ENCODE data around the gene RNF146. TPM values are rescaled to one million over a fixed set of nuclear protein-coding genes. Genes with fewer than 3 reads are reported as not detected.
A peak's percentile ranks its signal among the peaks of the same experiment; 100 is the strongest.
"Not testable (repeated sequence)": the region's sequence is repeated elsewhere in the genome, so short reads cannot be mapped to it uniquely, and the experiment has no call there.

RNF146 gene
- total RNA-seq = 100 to 1,000 TPM in 2 of 4 donors, 10 to 100 TPM in 2; 68.5 to 138 (median 94.6) TPM

GRCh38 chr6:127266178-127266891 is at the start of gene RNF146:
RNF146 (plus strand) TSS chr6:127266864; CDS start chr6:127280339, 13,475 bp downstream.
- intact Hi-C loops (cut with DNase I) = no loop called here
- WGBS, 2 donors = 0 to 2% methylated on average over 32 to 37 of the region's 40 CpGs
- DNase-seq = peak; percentile 81 to 83
- Histone ChIP-seq H3K9me3 (no peaks in the 10 kb centered on the region), H3K36me3 (no peaks in the 10 kb centered on the region), H3K4me1 (peaks cover 5 to 15% of the 10 kb centered on the region in 2 donors), H3K27ac (peak within 1 kb of the TSS; percentile 99 to 100 (median 99)), H3K27me3 (no peaks in the 10 kb centered on the region), H3K4me3 (replicated peaks in 1 of 3) (peak within 1 kb of the TSS; percentile 78 to 88 (median 84))
- TF ChIP-seq CTCF (IDR thresholded peaks at IDR 0.05) (peak; percentile 34 to 85 (median 72)), POLR2A (IDR thresholded peaks at IDR 0.05) (peak in 1 of 2 donors; percentile 91)

GRCh38 chr6:127219869-127220268 is 46.8 kb upstream of the RNF146 start:
- no peak overlapping the region for H3K27ac ChIP-seq
- no peak for TF ChIP-seq POLR2A (IDR thresholded peaks at IDR 0.05)
- no peak for TF ChIP-seq CTCF (IDR thresholded peaks at IDR 0.05)
- no peak for DNase-seq
- no peak overlapping the region for H3K4me3 ChIP-seq (replicated peaks in 1 of 3)
- no peaks in the 10 kb centered on the region for H3K9me3 ChIP-seq
- H3K4me1 ChIP-seq = no peaks in the 10 kb centered on the region
- intact Hi-C loops (cut with DNase I) = no loop called here
- WGBS, 2 donors = 78 to 95% methylated on average over 1 of the region's 1 CpG
- H3K27me3 ChIP-seq = no peaks in the 10 kb centered on the region
- H3K36me3 ChIP-seq = no peaks in the 10 kb centered on the region

GRCh38 chr6:127221201-127221600 is 45.5 kb upstream of the RNF146 start:
- Histone ChIP-seq H3K4me1 (no peaks in the 10 kb centered on the region), H3K4me3 (replicated peaks in 1 of 3) (no peak overlapping the region), H3K27ac (no peak overlapping the region), H3K27me3 (no peaks in the 10 kb centered on the region), H3K9me3 (no peaks in the 10 kb centered on the region), H3K36me3 (no peaks in the 10 kb centered on the region)
- WGBS, 2 donors = 57 to 69% methylated on average over 4 of the region's 4 CpGs
- TF ChIP-seq CTCF (IDR thresholded peaks at IDR 0.05) = no peak
- TF ChIP-seq POLR2A (IDR thresholded peaks at IDR 0.05) = no peak
- intact Hi-C loops (cut with DNase I) = no loop called here
- DNase-seq = no peak

GRCh38 chr6:127222418-127222817 is 44.2 kb upstream of the RNF146 start:
- no peak for DNase-seq
- Histone ChIP-seq H3K4me1 (no peaks in the 10 kb centered on the region), H3K9me3 (no peaks in the 10 kb centered on the region), H3K27ac (no peak overlapping the region), H3K36me3 (no peaks in the 10 kb centered on the region), H3K4me3 (replicated peaks in 1 of 3) (no peak overlapping the region), H3K27me3 (no peaks in the 10 kb centered on the region)
- 49 to 78% methylated on average over 1 of the region's 1 CpG for WGBS, 2 donors
- TF ChIP-seq POLR2A (IDR thresholded peaks at IDR 0.05) (no peak), CTCF (IDR thresholded peaks at IDR 0.05) (no peak)
- intact Hi-C loops (cut with DNase I) = no loop called here

- intact Hi-C loops (cut with DNase I) = no loop called here
- no peaks in the 10 kb centered on the region for H3K9me3 ChIP-seq
- TF ChIP-seq CTCF (IDR thresholded peaks at IDR 0.05) (no peak), POLR2A (IDR thresholded peaks at IDR 0.05) (no peak)
- no peaks in the 10 kb centered on the region for H3K36me3 ChIP-seq
- 70% methylated on average over 1 of the region's 1 CpG for WGBS, 2 donors
- H3K27ac ChIP-seq = no peak overlapping the region
- no peaks in the 10 kb centered on the region for H3K27me3 ChIP-seq
- no peak overlapping the region for H3K4me3 ChIP-seq (replicated peaks in 1 of 3)
- DNase-seq = no peak
- no peaks in the 10 kb centered on the region for H3K4me1 ChIP-seq
These were observed 41.2 kb upstream of the RNF146 start for GRCh38 chr6:127225497-127225896.

- H3K27me3 ChIP-seq; intact Hi-C loops (cut with DNase I); H3K27ac ChIP-seq; DNase-seq; H3K36me3 ChIP-seq; H3K9me3 ChIP-seq; H3K4me1 ChIP-seq; H3K4me3 ChIP-seq (replicated peaks in 1 of 3): not testable (repeated sequence)
- 61 to 62% methylated on average over 3 of the region's 3 CpGs for WGBS, 2 donors
These were observed 32.8 kb upstream of the RNF146 start for GRCh38 chr6:127233819-127234218.

Data from thyroid gland (tissue), 4 donors.